Right renal pelvis (tissue), 4 donors: ENCODE data around the gene IGF2BP2. TPM values are rescaled to one million over a fixed set of nuclear protein-coding genes. Genes with fewer than 3 reads are reported as not detected.
"Not testable (repeated sequence)": the region's sequence is repeated elsewhere in the genome, so short reads cannot be mapped to it uniquely, and the experiment has no call there.

Source experiments
- DNase-seq, 4 donors: peaks; one replicate each; pipeline ENCODE4 v3.0.0-alpha.2; 2013; ENCODE audit warnings: low read depth in 4 of 4, low spot score in 3 of 4, missing footprints in 1 of 4
- polyA plus RNA-seq, 4 donors: library from polyadenylated mRNA; unstranded; fragments of 120-200 nt; gene quantifications; one replicate each; pipeline ENCODE4 v1.2.1, GENCODE V29; 2013; ENCODE audit not compliant: insufficient read length in 4 of 4

The IGF2BP2 gene
- polyA plus RNA-seq, 4 donors: 88.9 to 109 (median 94.8) TPM

DNA sequence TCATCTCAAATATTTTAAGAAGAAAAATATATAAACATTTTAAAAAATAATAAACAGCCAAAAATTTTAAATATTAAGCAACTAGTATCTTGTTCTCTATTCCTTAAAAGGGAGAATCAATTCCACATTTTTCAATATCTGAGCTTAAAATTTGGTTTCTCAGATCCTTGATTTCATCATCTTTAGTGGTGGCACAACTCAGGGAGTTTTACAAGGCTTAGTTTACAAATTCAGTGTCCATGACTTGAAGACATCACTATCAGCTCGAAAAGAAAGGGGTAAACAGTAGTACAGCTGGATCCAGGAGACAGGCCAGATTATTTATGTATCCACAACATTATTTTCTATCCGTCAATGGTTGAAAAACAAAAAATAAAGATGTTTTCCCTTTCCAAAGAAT is 11.6 kb downstream of the IGF2BP2 start:
- DNase-seq: no peak

DNA sequence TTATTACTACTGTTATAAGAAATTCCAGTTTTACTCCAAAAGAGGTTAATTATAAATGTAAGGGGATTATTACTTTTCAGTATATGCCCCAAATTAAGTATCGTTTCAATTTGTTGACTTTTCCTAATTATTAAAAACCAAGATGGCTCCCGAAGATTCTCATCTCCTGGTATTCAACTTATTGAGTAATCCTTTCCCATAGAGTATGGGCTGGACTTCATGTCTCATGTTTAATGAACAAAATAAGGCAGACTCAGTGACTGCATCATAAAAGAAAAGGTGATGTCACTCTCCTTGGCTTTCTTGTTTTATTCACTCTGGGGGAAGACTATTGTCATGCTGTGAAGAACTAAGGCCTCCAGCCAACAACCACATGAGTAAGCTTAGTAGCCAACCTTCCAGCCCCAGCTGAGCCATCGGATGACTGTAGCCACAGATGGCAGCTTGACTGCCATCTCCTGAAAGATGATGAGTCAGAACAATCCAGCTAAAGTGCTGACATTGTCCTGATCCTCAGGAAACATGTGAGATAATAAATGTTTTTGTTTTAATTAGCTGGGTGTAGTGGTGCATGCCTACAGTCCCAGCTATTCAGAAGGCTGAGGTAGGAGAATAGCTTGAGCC is 17.3 kb downstream of the IGF2BP2 start:
- no peak for DNase-seq

DNA sequence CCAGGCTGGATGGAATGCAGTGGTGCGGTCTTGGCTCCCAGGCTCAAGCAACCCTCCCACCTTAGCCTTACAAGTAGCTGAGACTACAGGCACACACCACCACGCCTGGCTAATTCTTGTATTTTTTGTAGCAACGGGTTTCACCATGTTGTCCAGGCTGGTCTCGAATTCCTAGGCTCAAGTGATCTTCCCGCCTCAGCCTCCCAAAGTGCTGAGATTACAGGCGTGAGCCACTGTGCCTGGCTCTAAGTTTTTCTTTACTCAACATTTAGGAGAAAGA is 26.1 kb downstream of the IGF2BP2 start:
- DNase-seq: not testable (repeated sequence)

DNA sequence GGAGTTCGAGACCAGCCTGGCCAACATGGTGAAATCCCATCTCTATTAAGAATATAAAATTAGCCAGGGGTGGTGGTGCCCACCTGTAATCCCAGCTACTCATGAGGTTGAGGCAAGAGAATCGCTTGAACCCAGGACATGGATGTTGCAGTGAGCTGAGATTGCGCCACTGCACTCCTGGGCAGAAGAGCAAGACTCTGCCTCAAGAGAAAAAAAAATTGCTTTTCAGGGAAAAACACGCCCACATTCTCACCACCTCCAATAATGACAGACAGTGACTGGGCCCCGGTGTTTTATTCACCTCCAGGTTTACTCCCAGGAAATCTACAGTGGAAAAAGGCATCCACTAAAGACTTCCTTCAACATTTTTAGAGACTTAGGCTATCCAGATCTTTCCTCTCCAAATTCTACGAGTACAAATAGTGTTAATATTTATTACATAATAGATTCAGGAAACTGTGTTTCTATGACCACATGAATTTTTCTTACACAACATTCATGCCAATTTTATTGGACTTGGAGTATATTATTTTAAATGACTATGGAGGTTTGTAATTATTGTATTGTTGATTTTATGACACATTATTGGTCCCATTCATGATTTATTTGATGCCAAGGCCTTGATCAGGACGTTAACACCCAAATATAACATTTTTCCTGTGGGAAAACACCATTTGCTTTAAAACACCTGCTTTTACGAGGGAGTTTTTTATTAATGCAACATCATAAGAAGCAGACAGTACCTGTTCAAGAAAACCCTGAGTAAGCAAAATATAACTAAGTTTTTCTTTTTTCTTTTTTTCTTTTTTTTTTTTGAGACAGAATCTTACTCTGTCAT is 26.6 kb downstream of the IGF2BP2 start:
- DNase-seq: no peak

DNA sequence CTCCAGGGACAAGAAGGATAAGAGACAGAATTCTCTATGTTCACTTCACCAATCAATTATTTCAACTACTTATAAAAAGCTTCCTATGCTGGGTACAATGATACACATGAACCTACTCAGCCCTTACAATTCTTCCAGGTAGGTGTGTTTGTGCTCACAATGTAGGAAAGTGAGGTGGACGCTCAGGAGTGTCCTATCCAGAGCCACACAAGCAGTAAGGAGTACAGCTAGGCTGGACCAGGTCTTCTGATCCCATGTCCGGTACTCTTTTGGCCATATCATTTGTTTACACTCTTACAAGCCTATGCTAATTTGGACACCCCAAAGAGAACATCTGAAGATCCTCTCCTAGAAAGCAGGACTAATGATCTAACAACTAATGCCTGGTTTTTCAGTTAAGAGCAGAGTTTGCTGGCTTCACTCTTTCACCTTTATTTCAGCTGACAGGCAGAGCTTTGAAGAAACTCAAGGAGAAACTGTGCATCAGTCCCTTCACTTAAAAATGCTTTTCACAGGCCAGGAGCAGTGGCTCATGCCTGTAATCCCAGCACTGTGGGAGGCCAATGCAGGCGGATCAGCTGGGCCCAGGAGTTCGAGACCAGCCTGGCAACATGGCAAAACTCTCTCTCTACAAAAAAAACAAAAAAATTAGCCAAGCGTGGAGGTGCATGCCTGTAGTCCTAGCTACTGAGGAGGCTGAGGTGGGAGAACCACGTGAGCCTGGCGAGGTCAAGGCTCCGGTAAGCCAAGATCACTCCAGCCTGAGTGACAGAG is 27.5 kb downstream of the IGF2BP2 start:
- no peak for DNase-seq

DNA sequence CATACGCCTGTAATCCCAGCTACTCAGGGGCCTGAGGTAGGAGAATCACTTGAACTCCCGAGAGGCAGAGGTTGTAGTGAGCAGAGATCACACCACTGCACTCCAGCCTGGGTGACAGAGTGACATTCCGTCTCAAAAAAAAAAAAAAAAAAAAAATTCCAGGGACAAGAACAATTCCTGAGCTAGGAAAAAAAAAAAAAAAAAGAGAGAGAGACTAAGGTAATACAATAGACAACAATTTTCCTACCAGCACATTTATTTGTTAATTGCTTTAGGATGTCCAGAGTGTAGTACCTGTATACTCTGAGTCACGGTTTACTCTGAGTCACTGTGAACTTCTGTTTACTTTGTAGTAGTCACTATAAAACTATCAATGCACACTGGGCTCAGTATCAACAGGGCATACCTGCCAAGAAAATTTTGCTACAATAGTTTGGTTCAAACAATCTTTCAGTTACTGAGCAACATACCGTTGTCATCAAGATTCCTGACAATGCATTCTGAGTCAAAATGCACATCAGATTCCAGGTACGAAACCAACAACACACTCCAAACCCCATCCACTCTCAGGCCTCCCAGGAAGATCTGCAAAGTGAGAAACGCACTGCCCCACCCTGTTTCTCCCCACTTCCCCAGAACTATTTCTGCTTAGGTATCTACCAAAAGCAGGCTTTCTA is 28.3 kb downstream of the IGF2BP2 start:
- DNase-seq: no peak

DNA sequence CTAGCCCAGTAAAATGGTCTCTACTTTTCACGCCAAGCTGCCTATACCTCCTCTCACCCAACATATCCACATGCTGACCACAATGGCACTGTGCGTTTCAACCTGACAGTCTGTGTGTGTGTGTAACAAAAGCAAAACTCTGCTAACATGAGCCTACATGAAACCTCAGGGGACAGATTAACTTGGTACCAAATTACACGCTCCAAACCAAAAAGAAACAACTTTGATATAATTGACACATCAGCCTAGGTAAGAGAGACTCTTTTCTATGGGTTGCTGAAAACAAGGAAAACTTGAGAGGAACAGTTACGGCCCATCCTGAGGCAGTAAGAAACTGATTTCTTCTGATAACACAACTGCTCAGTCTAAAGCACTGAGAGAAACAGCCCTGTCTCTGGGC is 31.5 kb downstream of the IGF2BP2 start:
- no peak for DNase-seq

DNA sequence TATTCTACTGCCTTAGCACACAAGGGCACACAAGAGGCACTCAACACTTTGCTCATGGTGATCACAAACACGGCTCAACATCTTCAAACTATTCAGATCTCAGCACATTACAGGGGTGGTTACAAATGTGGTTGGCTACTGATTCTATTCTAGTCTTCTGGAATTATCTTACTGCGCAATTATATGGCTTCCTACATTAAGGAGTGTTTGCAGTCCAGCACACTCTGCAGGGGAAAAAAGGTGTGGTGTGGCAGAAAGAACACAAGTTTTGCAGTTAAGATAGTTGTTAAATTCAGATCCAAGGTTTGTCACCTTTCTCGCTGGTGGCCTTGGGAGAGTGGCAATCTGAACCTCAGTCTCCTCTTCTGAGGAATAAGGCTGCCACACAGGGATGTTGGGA is 31.9 kb downstream of the IGF2BP2 start:
- DNase-seq: no peak

DNA sequence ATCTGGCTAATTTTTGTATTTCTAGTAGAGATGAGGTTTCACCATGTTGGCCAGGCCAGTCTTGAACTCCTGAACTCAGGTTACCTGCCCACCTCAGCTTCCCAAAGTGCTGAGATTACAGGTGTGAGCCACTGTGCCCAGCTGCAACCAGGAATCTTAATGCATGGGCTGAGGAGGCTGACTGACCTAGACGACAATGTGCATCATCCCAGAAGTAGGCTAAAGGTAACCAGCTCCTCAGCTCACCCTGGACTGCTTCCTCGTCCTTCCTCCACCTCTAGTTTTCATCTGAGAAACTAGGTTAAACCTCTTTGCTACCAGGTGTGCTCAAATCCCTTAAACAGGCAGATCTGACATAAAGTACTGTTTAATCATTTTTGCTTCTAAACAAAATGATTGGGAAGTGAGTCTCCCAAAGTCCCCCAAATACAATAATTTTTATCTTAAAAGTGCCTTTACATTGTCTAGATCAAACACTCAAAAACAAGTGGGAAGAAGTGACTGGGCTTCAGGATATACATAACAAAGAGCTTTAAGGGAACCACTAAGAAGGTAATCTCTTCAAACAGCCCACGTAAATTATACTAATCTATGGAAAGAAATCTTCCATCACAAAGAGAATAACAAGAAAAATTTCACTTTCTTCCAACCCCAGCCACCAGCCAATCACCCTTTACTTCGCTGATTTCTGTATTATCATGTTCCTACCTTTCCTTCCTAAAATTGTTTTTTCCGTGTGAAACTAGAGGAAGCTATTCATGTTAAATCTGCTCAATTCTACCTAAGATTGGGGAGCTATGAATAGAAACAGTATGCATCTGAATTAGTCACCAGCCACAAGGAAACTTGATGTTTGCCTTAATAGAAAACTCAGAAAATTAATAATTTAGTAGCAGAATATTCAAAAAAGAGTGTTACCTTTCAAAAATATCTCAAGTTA is 34.7 kb downstream of the IGF2BP2 start:
- no peak for DNase-seq

DNA sequence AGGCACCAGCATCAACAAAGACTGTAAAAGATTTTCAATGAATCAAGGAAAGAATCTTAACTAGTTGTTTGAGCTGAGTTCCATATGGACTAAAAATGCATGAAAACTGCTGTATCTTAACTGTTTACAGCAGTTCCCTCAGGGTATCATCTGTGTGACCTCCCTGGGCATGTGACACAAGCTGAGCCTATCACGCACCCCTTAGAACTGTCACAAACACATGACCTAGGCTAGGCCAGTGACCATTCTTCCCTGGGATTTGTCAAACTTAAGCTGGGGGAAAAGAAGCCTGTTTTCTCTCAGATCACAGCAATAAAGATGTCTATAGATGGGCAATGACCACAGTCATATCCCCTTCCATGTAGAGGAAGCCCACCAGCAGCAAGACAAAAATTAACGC is 35.7 kb downstream of the IGF2BP2 start:
- DNase-seq: no peak

DNA sequence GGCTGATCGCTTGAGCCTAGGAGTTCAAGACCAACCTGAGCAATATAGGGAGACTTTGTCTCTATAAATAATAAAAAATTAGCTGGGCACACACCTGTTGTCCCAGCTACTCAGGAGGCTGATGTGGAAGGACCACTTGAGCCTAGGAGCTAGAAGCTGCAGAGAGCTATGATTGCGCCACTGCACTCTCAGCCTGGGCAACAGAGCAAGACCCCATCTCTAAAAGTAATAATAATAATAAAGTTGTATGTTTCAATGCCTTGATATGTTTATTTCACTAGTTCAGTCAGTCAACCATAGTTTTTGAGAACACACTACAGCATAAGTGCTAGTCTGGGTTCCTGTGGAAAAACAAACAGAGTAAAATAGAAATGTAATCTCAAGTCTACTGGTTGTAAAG is 36.5 kb downstream of the IGF2BP2 start:
- DNase-seq: no peak

DNA sequence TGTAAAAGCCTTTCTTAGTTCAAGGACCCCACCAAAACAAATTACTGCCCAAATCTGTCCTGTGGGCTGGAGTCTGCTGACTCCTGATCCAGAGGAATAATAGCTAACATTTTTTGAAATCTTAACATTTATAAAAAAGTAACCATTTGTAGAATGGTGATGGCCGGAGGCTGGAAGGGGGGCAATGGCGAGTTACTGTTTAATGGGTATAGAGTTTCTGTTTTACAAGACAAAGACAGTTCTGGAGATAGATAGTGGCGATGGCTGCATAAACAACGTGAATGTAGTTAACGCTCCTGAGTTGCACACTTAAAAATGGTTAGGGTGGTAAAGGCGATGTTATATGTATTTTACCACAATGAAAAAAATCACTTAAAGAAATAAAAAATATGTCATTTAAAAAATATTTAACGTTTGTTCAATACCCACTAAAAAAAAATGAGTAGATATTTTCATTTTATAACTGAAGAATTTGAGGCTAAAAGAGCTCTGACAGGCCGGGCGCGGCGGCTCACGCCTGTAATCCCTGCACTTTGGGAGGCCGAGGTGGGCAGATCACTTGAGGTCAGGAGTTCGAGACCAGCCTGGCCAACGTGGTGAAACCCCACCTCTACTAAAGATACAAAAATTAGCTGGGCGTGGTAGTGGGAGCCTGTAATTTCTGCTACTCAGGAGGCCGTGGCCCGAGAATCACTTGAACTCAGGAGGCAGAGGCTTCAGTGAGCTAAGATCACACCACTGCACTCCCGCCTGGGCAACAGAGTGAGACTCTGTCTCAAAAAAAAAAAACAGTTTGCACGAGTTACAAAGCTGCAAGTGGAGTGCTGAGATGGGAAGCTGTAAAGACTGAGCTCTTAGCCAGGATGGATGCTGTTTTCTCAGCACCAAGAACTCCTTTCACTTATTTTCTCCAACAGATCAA is 37.6 kb downstream of the IGF2BP2 start:
- DNase-seq: no peak

DNA sequence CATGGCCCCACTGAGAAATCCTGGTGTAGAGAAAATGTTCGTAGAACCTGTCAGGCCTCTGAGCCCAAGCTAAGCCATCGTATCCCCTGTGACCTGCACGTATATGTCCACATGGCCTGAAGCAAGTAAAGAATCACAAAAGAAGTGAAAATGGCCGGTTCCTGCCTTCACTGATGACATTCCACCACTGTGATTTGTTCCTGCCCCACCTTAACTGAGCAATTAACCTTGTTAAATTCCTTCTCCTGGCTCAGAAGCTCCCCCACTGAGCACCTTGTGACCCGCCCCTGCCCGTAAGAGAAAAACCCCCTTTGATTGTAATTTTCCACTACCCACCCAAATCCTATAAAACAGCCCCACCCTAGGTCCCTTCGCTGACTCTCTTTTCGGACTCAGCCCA is 38.6 kb downstream of the IGF2BP2 start:
- DNase-seq: not testable (repeated sequence)

DNA sequence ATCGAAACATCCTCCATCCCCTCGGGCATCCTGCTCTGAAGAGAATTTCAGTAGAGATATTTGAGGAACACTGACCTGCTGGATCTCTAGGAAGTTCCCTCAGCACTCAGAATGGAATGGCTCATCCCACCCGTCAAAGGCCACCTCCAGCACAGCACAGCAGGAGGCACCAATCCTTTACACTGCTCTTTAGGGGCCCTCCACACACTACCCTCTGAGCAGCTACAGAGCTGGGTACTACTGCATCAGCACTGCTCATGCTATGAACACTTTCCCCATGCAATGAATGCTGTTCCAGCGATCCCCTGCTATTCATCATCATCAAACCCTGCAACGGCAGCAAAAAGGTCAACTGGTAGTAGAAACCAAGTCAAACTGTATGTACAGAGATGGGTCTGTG is 40.5 kb downstream of the IGF2BP2 start:
- DNase-seq: no peak

DNA sequence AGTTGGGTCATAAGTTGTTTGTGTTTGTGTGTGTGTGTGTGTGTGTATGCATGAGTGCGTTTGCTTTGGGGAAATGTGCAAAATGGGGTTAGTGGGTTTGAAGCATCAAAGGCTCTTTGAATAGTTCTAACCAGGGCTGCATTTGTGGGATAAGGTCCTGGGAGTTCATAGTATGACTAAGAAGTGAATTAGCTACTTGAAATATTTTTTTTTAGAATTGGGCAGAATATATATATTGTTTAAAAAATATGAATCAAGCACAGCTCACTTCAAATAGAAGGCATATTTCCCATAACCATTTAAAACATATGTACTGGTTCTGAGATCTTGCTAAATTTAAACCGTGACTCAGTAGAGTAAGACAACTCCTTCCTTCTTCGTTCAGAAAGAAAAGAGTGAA is 43.1 kb downstream of the IGF2BP2 start:
- no peak for DNase-seq

DNA sequence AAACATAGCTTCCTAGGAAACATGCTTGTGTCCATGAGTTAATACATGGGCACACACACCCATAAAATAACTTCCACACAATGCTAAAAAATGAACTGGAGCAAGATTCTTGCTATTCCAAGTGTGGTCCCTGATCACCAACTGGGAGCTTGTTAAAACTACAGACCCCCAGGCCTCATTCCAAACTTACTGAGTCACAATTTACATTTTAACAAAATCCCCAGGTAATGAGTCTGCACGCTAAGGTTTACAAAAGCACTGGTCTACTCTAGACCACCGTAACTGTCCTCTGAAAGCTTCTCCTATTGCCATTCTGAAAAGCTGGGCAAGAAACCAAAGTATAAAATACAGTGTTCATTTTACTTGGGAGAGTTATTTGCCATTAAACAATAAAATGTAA is 45.4 kb downstream of the IGF2BP2 start:
- DNase-seq: no peak

DNA sequence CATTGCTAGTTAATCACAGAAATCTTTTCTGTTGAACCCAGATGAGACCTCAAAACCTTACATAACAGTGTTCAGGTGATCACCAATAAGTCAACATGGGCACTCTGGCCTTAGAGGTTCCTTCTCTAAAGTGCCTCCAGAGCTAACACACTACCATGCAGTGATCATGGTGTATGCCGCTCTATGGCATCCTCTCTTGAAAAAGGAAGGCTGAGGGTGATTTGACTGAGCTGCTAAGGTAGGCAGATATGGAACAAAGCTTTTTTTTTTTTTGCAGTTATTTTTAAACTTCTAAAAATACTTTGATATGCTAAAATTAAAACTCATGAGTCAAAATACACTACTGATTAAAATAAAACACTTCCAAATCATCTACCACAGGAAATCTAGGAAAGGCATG is 46.0 kb downstream of the IGF2BP2 start:
- no peak for DNase-seq

DNA sequence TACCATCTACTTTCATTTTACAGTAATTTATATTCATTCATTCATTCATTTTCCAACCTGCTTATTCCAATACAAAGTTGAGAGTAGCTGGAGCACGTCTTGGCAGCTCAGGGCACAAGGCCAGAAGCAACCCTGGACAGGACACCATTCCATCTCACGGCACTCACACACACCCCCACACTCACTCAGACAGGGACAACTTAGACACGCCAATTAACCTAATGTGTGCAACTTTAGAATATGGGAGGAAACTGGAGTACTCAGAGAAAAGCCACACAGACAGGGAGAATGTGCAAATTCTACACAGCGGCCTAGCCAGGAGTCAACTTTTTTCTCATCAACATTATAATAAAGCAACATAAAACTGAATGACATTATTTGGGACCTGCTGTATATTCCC is 46.7 kb downstream of the IGF2BP2 start:
- DNase-seq: no peak

DNA sequence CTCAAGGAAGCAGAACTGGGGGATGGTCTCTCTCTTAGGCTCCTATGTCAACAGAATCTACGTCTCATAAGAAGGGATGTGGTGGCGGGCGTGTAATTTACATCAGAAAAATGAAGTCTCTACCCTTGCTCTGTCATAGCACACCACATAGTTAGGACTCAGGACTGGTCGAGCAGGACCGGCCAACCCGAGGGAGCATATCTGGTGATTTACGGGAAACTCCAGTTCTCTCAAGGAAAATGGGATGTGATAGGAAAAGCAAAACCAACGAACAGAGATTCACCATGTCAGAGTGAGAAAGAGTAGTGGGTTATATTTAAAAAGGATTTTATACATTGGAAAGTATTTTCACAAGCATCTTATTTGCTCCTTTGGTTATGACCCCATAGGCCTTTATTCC is 54.7 kb downstream of the IGF2BP2 start:
- DNase-seq: no peak
